H1 (cell line): ENCODE results near the gene USP12.

Source experiments
- BRCA1 ChIP-seq: IDR thresholded peaks from 2 replicates; pipeline ENCODE4 v1.6.1; 2012; ENCODE audit warnings: low read depth, low read length, improper control_type of control experiment
- CBX8 ChIP-seq: fragments of 300-800, 300-1000 bp; sonication (generic); IDR thresholded peaks from 2 replicates; pipeline ENCODE4 v1.7.1; 2016; ENCODE audit warnings: low read depth, low read length, borderline replicate concordance
- CREB1 ChIP-seq: IDR thresholded peaks from 2 replicates; pipeline ENCODE4 v1.6.1; 2012; ENCODE audit warnings: inconsistent platforms
- CTCF ChIP-seq, 3 experiments: IDR thresholded peaks; 1 replicate in 2 of 3; 2 replicates in 1 of 3; pipeline versions ENCODE4 v1.5.1 to v1.6.1; 2011; ENCODE audit warnings: low read length in 3 of 3, mild to moderate bottlenecking in 3 of 3, inconsistent platforms in 2 of 3, low read depth in 1 of 3, moderate library complexity in 1 of 3; ENCODE audit not compliant: insufficient read depth in 1 of 3; ENCODE audit errors: control extremely low read depth in 1 of 3
- EP300 ChIP-seq, 2 experiments: IDR thresholded peaks; 1 replicate in 1 of 2; 2 replicates in 1 of 2; pipeline ENCODE4 v1.6.1; 2011 to 2012; ENCODE audit warnings: low read depth in 2 of 2, low read length in 2 of 2, mild to moderate bottlenecking in 2 of 2, borderline replicate concordance in 1 of 2, inconsistent platforms in 1 of 2, moderate library complexity in 1 of 2
- JUN ChIP-seq: IDR thresholded peaks from 2 replicates; pipeline ENCODE4 v1.6.1; 2011; ENCODE audit warnings: low read depth, mild to moderate bottlenecking, improper control_type of control experiment, low read length
- RFX5 ChIP-seq: IDR thresholded peaks from 2 replicates; pipeline ENCODE4 v1.6.1; 2011; ENCODE audit warnings: low read depth, low read length, improper control_type of control experiment, borderline replicate concordance

GRCh38 chr13:27027086-27027667 lies 144.4 kb downstream of the USP12 start:
- no peak for TF ChIP-seq JUN
- no peak for TF ChIP-seq CTCF (IDR thresholded peaks at IDR 0.05; ENCODE audit: control extremely low read depth in 1 of 3, insufficient read depth in 1 of 3, low read depth in 1 of 3, low read length in 3 of 3)
- no peak for TF ChIP-seq CREB1
- TF ChIP-seq BRCA1: no peak
- TF ChIP-seq EP300 (IDR thresholded peaks at IDR 0.05; ENCODE audit: borderline replicate concordance in 1 of 2, low read depth in 2 of 2, low read length in 2 of 2): no peak
- TF ChIP-seq RFX5: no peak
- no peak for TF ChIP-seq CBX8
